RWPE1 (cell line): Measurements from ENCODE around the gene SMPD3.

Experiments used
- CTCF ChIA-PET: fragments of 350-600 bp; sonication (Branson Sonifier 250); formaldehyde crosslinking; extraction: SDS; loops from one replicate; lab custom pipeline; 2021; lab: Yijun Ruan, JAX
- POLR2A ChIA-PET: fragments of 400-600 bp; formaldehyde crosslinking; extraction: SDS; loops from one replicate; lab custom pipeline; 2020; ENCODE audit warnings: antibody characterized with exemption; ENCODE audit not compliant: low non-redundant PET; lab: Yijun Ruan, JAX
- DNase-seq: peaks from one replicate; pipeline ENCODE4 v3.0.0; 2012; ENCODE audit warnings: low spot score
- H3K27ac ChIP-seq: fragments of 450-650 bp; 2 replicates; pipeline ENCODE4 v1.5.1; 2017
- CTCF ChIP-seq: fragments of 450-650 bp; conservative IDR thresholded peaks from 2 replicates; pipeline ENCODE4 v1.5.1; 2017; ENCODE audit warnings: low read depth, mild to moderate bottlenecking

The SMPD3 gene

GRCh38 chr16:68473358-68474070 is 25.2 kb upstream of the SMPD3 start:
- ChIA-PET CTCF (interaction anchor here (0.5 to 0.7 kb wide), 2 partner anchors 19 to 599 kb away, joined by 3 to 4 read pairs; no protein-coding TSS in a partner anchor), POLR2A (no interaction called here)
- DNase-seq, result no peak
- H3K27ac ChIP-seq, result no peak overlapping the region
- TF ChIP-seq CTCF, result no peak

- POLR2A ChIA-PET, result no interaction called here
Observed at GRCh38 chr16:68472581-68472980, 24.3 kb upstream of the SMPD3 start.

GRCh38 chr16:68470461-68471150 is 22.3 kb upstream of the SMPD3 start:
- POLR2A ChIA-PET, result no interaction called here
- no peak for DNase-seq
- CTCF ChIA-PET, result interaction anchor here (1.6 kb wide), 1 partner anchor 58 kb away, joined by 6 read pairs; no protein-coding TSS in a partner anchor
- TF ChIP-seq CTCF, result no peak
- no peak overlapping the region for H3K27ac ChIP-seq

More at GRCh38 chr16:68472581-68472980, 24.3 kb upstream of the SMPD3 start:
- TF ChIP-seq CTCF, result no peak
- H3K27ac ChIP-seq, result no peak overlapping the region
- CTCF ChIA-PET, result interaction anchor here (0.7 kb wide), 1 partner anchor 20 kb away, joined by 3 read pairs; no protein-coding TSS in a partner anchor
- no peak for DNase-seq

- H3K27ac ChIP-seq, result no peak overlapping the region
- DNase-seq, result no peak
- no peak for TF ChIP-seq CTCF
- CTCF ChIA-PET, result interaction anchor here (0.7 to 0.8 kb wide), 2 partner anchors 87 to 1045 kb away, joined by 3 to 4 read pairs; no protein-coding TSS in a partner anchor
- POLR2A ChIA-PET, result no interaction called here
Observed at GRCh38 chr16:68469796-68470460, 21.6 kb upstream of the SMPD3 start.

GRCh38 chr16:68468842-68469241 is 20.5 kb upstream of the SMPD3 start:
- ChIA-PET CTCF (interaction anchor here (0.6 kb wide), 1 partner anchor 1099 kb away, joined by 5 read pairs; no protein-coding TSS in a partner anchor), POLR2A (no interaction called here)
- no peak for DNase-seq
- H3K27ac ChIP-seq, result no peak overlapping the region
- TF ChIP-seq CTCF, result no peak

GRCh38 chr16:68466174-68466573 is 17.9 kb upstream of the SMPD3 start:
- TF ChIP-seq CTCF, result no peak
- no peak overlapping the region for H3K27ac ChIP-seq
- ChIA-PET CTCF (no interaction called here), POLR2A (no interaction called here)
- DNase-seq, result no peak
